K562 (cell line): ENCODE data around the gene WDR64. TPM values are rescaled to one million over a fixed set of nuclear protein-coding genes. Genes with fewer than 3 reads are reported as not detected.

Source experiments
- CBFB ChIP-seq: sonication (generic); formaldehyde crosslinking; IDR thresholded peaks from 2 replicates; pipeline ENCODE4 v1.4.0; 2020; ENCODE audit warnings: mild to moderate bottlenecking, missing genetic modification reagents
- CREM ChIP-seq: IDR thresholded peaks from 2 replicates; pipeline ENCODE4 v1.6.1; 2014; ENCODE audit warnings: antibody characterized with exemption, low read depth
- CTBP1 ChIP-seq: fragments of 450-650 bp; IDR thresholded peaks from 2 replicates; pipeline ENCODE4 v1.6.1; 2016; ENCODE audit warnings: borderline replicate concordance
- E2F8 ChIP-seq: fragments of 450-650 bp; IDR thresholded peaks from 2 replicates; pipeline ENCODE4 v1.7.1; 2018; ENCODE audit warnings: mild to moderate bottlenecking, low read depth; ENCODE audit not compliant: partially characterized antibody
- FOXJ3 ChIP-seq: sonication (generic); formaldehyde crosslinking; IDR thresholded peaks from 2 replicates; pipeline ENCODE4 v1.4.0; 2020; ENCODE audit warnings: mild to moderate bottlenecking, missing genetic modification reagents
- FOXK1 ChIP-seq: sonication (generic); formaldehyde crosslinking; IDR thresholded peaks from 2 replicates; pipeline ENCODE4 v1.8.0; 2022; ENCODE audit warnings: missing genetic modification reagents, mild to moderate bottlenecking, borderline replicate concordance
- HNRNPH1 ChIP-seq: fragments of 200-400 bp; formaldehyde crosslinking; optimal IDR thresholded peaks from 2 replicates; pipeline ENCODE3; 2017; ENCODE audit warnings: low read depth, mild to moderate bottlenecking, low read length, moderate library complexity
- MYNN ChIP-seq, 2 experiments: sonication (generic); formaldehyde crosslinking in 1 of 2; IDR thresholded peaks; 2 replicates each; pipeline versions ENCODE4 v1.5.0 to v1.6.1; 2016 to 2020; ENCODE audit warnings: antibody characterized with exemption in 1 of 2, missing genetic modification reagents in 1 of 2
- NFXL1 ChIP-seq: fragments of 450-650 bp; formaldehyde crosslinking; IDR thresholded peaks from 2 replicates; pipeline ENCODE4 v1.4.0; 2021; ENCODE audit warnings: mild to moderate bottlenecking
- POLR2AphosphoS2 ChIP-seq: IDR thresholded peaks from 2 replicates; pipeline ENCODE4 v1.6.1; 2012; ENCODE audit warnings: low read length, improper control_type of control experiment
- RNF219 ChIP-seq: fragments of 250-450 bp; sonication (Bioruptor Pico); IDR thresholded peaks from 2 replicates; pipeline ENCODE4 v1.5.0; 2022; ENCODE audit warnings: mild to moderate bottlenecking
- THAP7 ChIP-seq: fragments of 250-450 bp; sonication (Bioruptor Pico); IDR thresholded peaks from 2 replicates; pipeline ENCODE4 v1.5.0; 2021
- WHSC1 ChIP-seq: IDR thresholded peaks from one replicate; pipeline ENCODE4 v1.6.1; 2012; ENCODE audit warnings: low read length, control low read depth, inconsistent platforms
- ZNF146 ChIP-seq: IDR thresholded peaks from one replicate; pipeline ENCODE4 v1.6.1; 2018; ENCODE audit warnings: missing compliant biosample characterization; ENCODE audit not compliant: unreplicated experiment
- polyA plus RNA-seq, 8 experiments: library from polyadenylated mRNA; depleted of rRNA in 4 of 8; stranded (reverse) in 5 of 8; unstranded in 3 of 8; fragments of >200 nt; fragmentation: Nextera tagmentation in 2 of 8; fragmentation: Illumina TruSeq in 1 of 8; extraction: Ambion mirVana in 2 of 8; extraction: Trizol in 1 of 8; gene quantifications; 2 replicates each; pipeline versions ENCODE4 v1.2.1 to v1.2.3, GENCODE V29; 2011 to 2014; ENCODE audit warnings: inconsistent platforms in 1 of 8, missing spikeins in 1 of 8
- total RNA-seq, 7 experiments: library from RNA; depleted of rRNA in 6 of 7; stranded (reverse); fragments of >200 nt in 6 of 7; fragmentation: Illumina TruSeq in 2 of 7; extraction: Trizol in 2 of 7; gene quantifications; 2 replicates each; pipeline versions ENCODE4 v1.2.1 to v1.2.3, GENCODE V29; 2011 to 2021; ENCODE audit warnings: low replicate concordance in 1 of 7
- TF ChIP-seq, protein P1 (sequence below): fragments of 450-650 bp; formaldehyde crosslinking; IDR thresholded peaks from 2 replicates; pipeline ENCODE4 v1.4.0; 2020; ENCODE audit warnings: mild to moderate bottlenecking, mixed read lengths
- TF ChIP-seq, protein P2 (sequence below), 2 experiments: fragments of 450-650 bp; IDR thresholded peaks; 2 replicates each; pipeline ENCODE4 v1.6.1; 2018; ENCODE audit warnings: mild to moderate bottlenecking in 2 of 2, low read depth in 1 of 2; ENCODE audit not compliant: partially characterized antibody in 2 of 2

WDR64 gene
- total and polyA plus RNA-seq, 9 of the 15 experiments (the other 6 are each of a cell fraction or from before 2014, with no cell fraction given) = 0.06 to 0.29 (median 0.19) TPM; not detected in 5

- TF ChIP-seq E2F8 (no peak), HNRNPH1 (no peak), FOXK1 (no peak), ZNF146 (CRISPR knock-in tag) (no peak), WHSC1 (no peak), THAP7 (CRISPR knock-in tag) (no peak), CREM (no peak), POLR2AphosphoS2 (no peak), NFXL1 (CRISPR knock-in tag) (no peak), FOXJ3 (CRISPR knock-in tag) (no peak), MYNN (IDR thresholded peaks at IDR 0.05) (no peak), MYNN (CRISPR knock-in tag; IDR thresholded peaks at IDR 0.05) (no peak), CTBP1 (peak; percentile 72; the same call in 1 of the 2 replicates), RNF219 (no peak), CBFB (CRISPR knock-in tag) (no peak)
- TF ChIP-seq, protein P1, sequence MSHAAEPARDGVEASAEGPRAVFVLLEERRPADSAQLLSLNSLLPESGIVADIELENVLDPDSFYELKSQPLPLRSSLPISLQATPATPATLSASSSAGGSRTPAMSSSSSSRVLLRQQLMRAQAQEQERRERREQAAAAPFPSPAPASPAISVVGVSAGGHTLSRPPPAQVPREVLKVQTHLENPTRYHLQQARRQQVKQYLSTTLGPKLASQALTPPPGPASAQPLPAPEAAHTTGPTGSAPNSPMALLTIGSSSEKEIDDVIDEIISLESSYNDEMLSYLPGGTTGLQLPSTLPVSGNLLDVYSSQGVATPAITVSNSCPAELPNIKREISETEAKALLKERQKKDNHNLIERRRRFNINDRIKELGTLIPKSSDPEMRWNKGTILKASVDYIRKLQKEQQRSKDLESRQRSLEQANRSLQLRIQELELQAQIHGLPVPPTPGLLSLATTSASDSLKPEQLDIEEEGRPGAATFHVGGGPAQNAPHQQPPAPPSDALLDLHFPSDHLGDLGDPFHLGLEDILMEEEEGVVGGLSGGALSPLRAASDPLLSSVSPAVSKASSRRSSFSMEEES (CRISPR knock-in tag) = no peak
- TF ChIP-seq, protein P2, sequence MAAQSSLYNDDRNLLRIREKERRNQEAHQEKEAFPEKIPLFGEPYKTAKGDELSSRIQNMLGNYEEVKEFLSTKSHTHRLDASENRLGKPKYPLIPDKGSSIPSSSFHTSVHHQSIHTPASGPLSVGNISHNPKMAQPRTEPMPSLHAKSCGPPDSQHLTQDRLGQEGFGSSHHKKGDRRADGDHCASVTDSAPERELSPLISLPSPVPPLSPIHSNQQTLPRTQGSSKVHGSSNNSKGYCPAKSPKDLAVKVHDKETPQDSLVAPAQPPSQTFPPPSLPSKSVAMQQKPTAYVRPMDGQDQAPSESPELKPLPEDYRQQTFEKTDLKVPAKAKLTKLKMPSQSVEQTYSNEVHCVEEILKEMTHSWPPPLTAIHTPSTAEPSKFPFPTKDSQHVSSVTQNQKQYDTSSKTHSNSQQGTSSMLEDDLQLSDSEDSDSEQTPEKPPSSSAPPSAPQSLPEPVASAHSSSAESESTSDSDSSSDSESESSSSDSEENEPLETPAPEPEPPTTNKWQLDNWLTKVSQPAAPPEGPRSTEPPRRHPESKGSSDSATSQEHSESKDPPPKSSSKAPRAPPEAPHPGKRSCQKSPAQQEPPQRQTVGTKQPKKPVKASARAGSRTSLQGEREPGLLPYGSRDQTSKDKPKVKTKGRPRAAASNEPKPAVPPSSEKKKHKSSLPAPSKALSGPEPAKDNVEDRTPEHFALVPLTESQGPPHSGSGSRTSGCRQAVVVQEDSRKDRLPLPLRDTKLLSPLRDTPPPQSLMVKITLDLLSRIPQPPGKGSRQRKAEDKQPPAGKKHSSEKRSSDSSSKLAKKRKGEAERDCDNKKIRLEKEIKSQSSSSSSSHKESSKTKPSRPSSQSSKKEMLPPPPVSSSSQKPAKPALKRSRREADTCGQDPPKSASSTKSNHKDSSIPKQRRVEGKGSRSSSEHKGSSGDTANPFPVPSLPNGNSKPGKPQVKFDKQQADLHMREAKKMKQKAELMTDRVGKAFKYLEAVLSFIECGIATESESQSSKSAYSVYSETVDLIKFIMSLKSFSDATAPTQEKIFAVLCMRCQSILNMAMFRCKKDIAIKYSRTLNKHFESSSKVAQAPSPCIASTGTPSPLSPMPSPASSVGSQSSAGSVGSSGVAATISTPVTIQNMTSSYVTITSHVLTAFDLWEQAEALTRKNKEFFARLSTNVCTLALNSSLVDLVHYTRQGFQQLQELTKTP (IDR thresholded peaks at IDR 0.05; ENCODE audit: low read depth in 1 of 2, partially characterized antibody in 2 of 2) = no peak
Measured at GRCh38 chr1:241610056-241610815, 41.8 kb upstream of the WDR64 start (continued).
